K562 (cell line): ENCODE data around the gene NLE1. TPM values are rescaled to one million over a fixed set of nuclear protein-coding genes. Genes with fewer than 3 reads are reported as not detected.
A peak's percentile ranks its signal among the peaks of the same experiment; 100 is the strongest.

Experiments used
- BCOR ChIP-seq: fragments of 450-650 bp; IDR thresholded peaks from 2 replicates; pipeline ENCODE4 v1.6.1; 2016
- BMI1 ChIP-seq: fragments of 150-350 bp; IDR thresholded peaks from 2 replicates; pipeline ENCODE4 v1.6.1; 2014; ENCODE audit warnings: low read length
- CBX8 ChIP-seq: fragments of 200-600 bp; sonication (generic); IDR thresholded peaks from 2 replicates; pipeline ENCODE4 v1.6.1; 2012; ENCODE audit warnings: borderline replicate concordance, mixed run types, low read depth, mild to moderate bottlenecking, moderate library complexity, mixed read lengths, low read length, control low read depth, inconsistent platforms; ENCODE audit not compliant: poor library complexity, severe bottlenecking; ENCODE audit errors: extremely low read depth
- CXXC5 ChIP-seq: fragments of 250-450 bp; sonication (Bioruptor Pico); IDR thresholded peaks from 2 replicates; pipeline ENCODE4 v1.8.0; 2022; ENCODE audit warnings: inconsistent platforms, mild to moderate bottlenecking, moderate library complexity
- DLX4 ChIP-seq: fragments of 250-450 bp; sonication (Bioruptor Pico); IDR thresholded peaks from 2 replicates; pipeline ENCODE4 v1.6.1; 2021; ENCODE audit warnings: mild to moderate bottlenecking
- FIP1L1 ChIP-seq: fragments of 200-400 bp; formaldehyde crosslinking; IDR thresholded peaks from 2 replicates; pipeline ENCODE4 v1.6.1; 2018; ENCODE audit warnings: mild to moderate bottlenecking, low read depth, low read length; ENCODE audit not compliant: poor library complexity, severe bottlenecking
- HDAC6 ChIP-seq: IDR thresholded peaks from 2 replicates; pipeline ENCODE4 v1.6.1; 2012; ENCODE audit warnings: low read depth, mild to moderate bottlenecking, control low read depth, inconsistent platforms, low read length, moderate library complexity
- HMGN3 ChIP-seq: IDR thresholded peaks from 2 replicates; pipeline ENCODE4 v1.6.1; 2011; ENCODE audit warnings: borderline replicate concordance, low read depth, mild to moderate bottlenecking, mixed read lengths, low read length; ENCODE audit not compliant: insufficient read length; ENCODE audit errors: extremely low read depth
- HNRNPLL ChIP-seq: fragments of 200-400 bp; formaldehyde crosslinking; IDR thresholded peaks from 2 replicates; pipeline ENCODE4 v1.6.1; 2017; ENCODE audit warnings: low read length, low read depth, mild to moderate bottlenecking; ENCODE audit not compliant: poor library complexity, severe bottlenecking
- HSF4 ChIP-seq: fragments of 250-450 bp; sonication (Bioruptor Pico); IDR thresholded peaks from 2 replicates; pipeline ENCODE4 v2.1.2; 2022; ENCODE audit warnings: mild to moderate bottlenecking, moderate library complexity, borderline replicate concordance
- KAT7 ChIP-seq: sonication (generic); formaldehyde crosslinking; IDR thresholded peaks from 2 replicates; pipeline ENCODE4 v1.8.0; 2022; ENCODE audit warnings: missing genetic modification reagents, mild to moderate bottlenecking, borderline replicate concordance
- KLF16 ChIP-seq: IDR thresholded peaks from 2 replicates; pipeline ENCODE4 v1.6.1; 2016; ENCODE audit warnings: antibody characterized with exemption
- KLF6 ChIP-seq: fragments of 250-450 bp; sonication (Bioruptor Pico); IDR thresholded peaks from 2 replicates; pipeline ENCODE4 v1.4.0; 2020; ENCODE audit warnings: mild to moderate bottlenecking, moderate library complexity, borderline replicate concordance
- MEF2A ChIP-seq: IDR thresholded peaks from 2 replicates; pipeline ENCODE4 v1.6.1; 2011; ENCODE audit warnings: low read depth, mild to moderate bottlenecking, low read length, moderate library complexity; ENCODE audit not compliant: control insufficient read depth
- NCOA2 ChIP-seq, 2 experiments: fragments of 450-650 bp; IDR thresholded peaks; 2 replicates each; pipeline ENCODE4 v1.6.1; 2018; ENCODE audit warnings: mild to moderate bottlenecking in 2 of 2, moderate library complexity in 1 of 2; ENCODE audit not compliant: partially characterized antibody in 2 of 2
- RBFOX2 ChIP-seq: fragments of 200-400 bp; formaldehyde crosslinking; IDR thresholded peaks from 2 replicates; pipeline ENCODE4 v1.6.1; 2017; ENCODE audit warnings: low read depth, mild to moderate bottlenecking, low read length, moderate library complexity
- REST ChIP-seq, 2 experiments: fragments of 450-650 bp; formaldehyde crosslinking in 1 of 2; IDR thresholded peaks; 2 replicates each; pipeline versions ENCODE4 v1.4.0 to v1.6.1; 2014 to 2020; ENCODE audit warnings: mild to moderate bottlenecking in 2 of 2, borderline replicate concordance in 1 of 2, low read depth in 1 of 2
- RFX7 ChIP-seq: fragments of 250-450 bp; sonication (Bioruptor Pico); IDR thresholded peaks from 2 replicates; pipeline ENCODE4 v1.5.1; 2021; ENCODE audit warnings: mild to moderate bottlenecking
- ZNF431 ChIP-seq: sonication (generic); formaldehyde crosslinking; IDR thresholded peaks from 2 replicates; pipeline ENCODE4 v1.8.0; 2022; ENCODE audit warnings: mild to moderate bottlenecking, missing genetic modification reagents
- polyA plus RNA-seq, 8 experiments: library from polyadenylated mRNA; depleted of rRNA in 4 of 8; stranded (reverse) in 5 of 8; unstranded in 3 of 8; fragments of >200 nt; fragmentation: Nextera tagmentation in 2 of 8; fragmentation: Illumina TruSeq in 1 of 8; extraction: Ambion mirVana in 2 of 8; extraction: Trizol in 1 of 8; gene quantifications; 2 replicates each; pipeline versions ENCODE4 v1.2.1 to v1.2.3, GENCODE V29; 2011 to 2014; ENCODE audit warnings: inconsistent platforms in 1 of 8, missing spikeins in 1 of 8
- total RNA-seq, 7 experiments: library from RNA; depleted of rRNA in 6 of 7; stranded (reverse); fragments of >200 nt in 6 of 7; fragmentation: Illumina TruSeq in 2 of 7; extraction: Trizol in 2 of 7; gene quantifications; 2 replicates each; pipeline versions ENCODE4 v1.2.1 to v1.2.3, GENCODE V29; 2011 to 2021; ENCODE audit warnings: low replicate concordance in 1 of 7

The NLE1 gene
- total and polyA plus RNA-seq, 9 of the 15 experiments (the other 6 are each of a cell fraction or from before 2014, with no cell fraction given): 3.8 to 69.0 (median 29.4) TPM

DNA sequence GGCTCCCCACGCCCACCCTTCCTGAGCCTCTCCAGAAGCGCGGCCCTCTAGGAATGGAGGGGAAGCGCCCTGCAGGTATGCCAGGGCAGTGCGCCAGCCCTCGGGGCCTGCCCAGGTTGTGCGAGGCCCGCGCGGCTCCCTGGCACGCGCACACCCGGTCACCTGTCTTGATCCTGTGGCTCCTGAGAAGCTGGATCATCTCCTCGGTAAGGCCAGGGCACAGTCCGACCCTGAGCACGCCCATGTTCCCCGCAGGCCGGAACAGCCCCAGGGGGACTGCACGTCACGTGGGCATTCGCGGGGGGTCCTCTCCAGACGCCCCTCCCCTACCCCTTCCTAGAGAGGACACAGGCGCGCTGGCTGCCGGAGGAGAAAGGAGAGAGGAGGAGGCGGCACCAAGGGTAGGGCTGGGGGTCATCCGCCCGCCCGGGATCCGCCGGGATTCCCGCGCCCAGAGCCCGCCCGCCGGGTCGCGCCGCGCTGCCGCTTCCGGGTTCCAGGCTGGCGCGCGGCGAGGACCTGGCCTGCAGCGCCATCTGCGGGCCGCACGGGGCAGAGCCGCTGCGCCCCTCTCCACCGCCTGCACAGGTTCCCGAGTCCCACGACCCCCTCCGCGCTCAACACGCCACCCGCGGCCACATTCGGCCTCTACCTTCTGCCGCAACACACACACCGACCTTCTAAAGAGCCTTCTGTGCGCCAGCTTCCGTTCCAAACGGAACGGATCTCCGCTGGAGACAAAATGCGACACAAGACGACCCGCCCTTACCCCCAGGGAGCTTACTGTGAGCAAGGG, 22.5 kb downstream of the NLE1 start, which contains the start of gene RAD51D (continued):
- TF ChIP-seq HSF4 (CRISPR knock-in tag) (no peak), MEF2A (no peak), BMI1 (no peak), KLF16 (no peak), ZNF431 (CRISPR knock-in tag) (no peak), RFX7 (CRISPR knock-in tag) (no peak), KAT7 (CRISPR knock-in tag) (no peak), KLF6 (no peak), CXXC5 (peak; percentile 87), HMGN3 (no peak), NCOA2 (IDR thresholded peaks at IDR 0.05; ENCODE audit: partially characterized antibody in 2 of 2) (no peak), DLX4 (CRISPR knock-in tag) (no peak), CBX8 (no peak), HDAC6 (no peak), FIP1L1 (no peak), REST (IDR thresholded peaks at IDR 0.05; ENCODE audit: borderline replicate concordance) (peak; percentile 90), REST (CRISPR knock-in tag; IDR thresholded peaks at IDR 0.05; ENCODE audit: low read depth) (no peak), RBFOX2 (peak; percentile 88), BCOR (no peak), HNRNPLL (no peak)
